Measurements from ENCODE around the gene ADCYAP1R1.

ADCYAP1R1 gene

GRCh38 chr7:31077484-31078362 is 25.6 kb downstream of the ADCYAP1R1 start:
- Histone ChIP-seq H3K9me2 (replicated peaks; ENCODE audit: low read depth, low read length) (no peaks in the 10 kb centered on the region), H3K9me3 (ENCODE audit: insufficient read depth, low read depth, low read length) (no peaks in the 10 kb centered on the region), H2AFZ (ENCODE audit: low read length) (no peak overlapping the region), H3K27me3 (ENCODE audit: insufficient read depth, low read length, poor library complexity, severe bottlenecking) (no peaks in the 10 kb centered on the region), H3K4me3 (ENCODE audit: low read length, poor library complexity, severe bottlenecking) (no peak overlapping the region), H4K20me1 (ENCODE audit: insufficient read depth, low read length, poor library complexity, severe bottlenecking) (no peaks in the 10 kb centered on the region), H3K9ac (ENCODE audit: low read depth, low read length, poor library complexity, severe bottlenecking) (no peak overlapping the region), H3F3A (ENCODE audit: low read depth) (no peaks in the 10 kb centered on the region), H3K4me2 (ENCODE audit: low read depth, low read length, poor library complexity, severe bottlenecking) (no peak overlapping the region), H3K4me1 (ENCODE audit: insufficient read depth, low read length, poor library complexity, severe bottlenecking) (no peaks in the 10 kb centered on the region), H3K79me2 (ENCODE audit: insufficient read depth, low read length) (no peaks in the 10 kb centered on the region), H3K36me3 (ENCODE audit: insufficient read depth, low read length) (no peaks in the 10 kb centered on the region)
- TF ChIP-seq CTCF (conservative IDR thresholded peaks at IDR 0.05; ENCODE audit: low read length) = no peak
- no peak for TF ChIP-seq EZH2phosphoT487 (IDR thresholded peaks at IDR 0.05; ENCODE audit: borderline replicate concordance)

- Histone ChIP-seq H3F3A (ENCODE audit: low read depth) (no peaks in the 10 kb centered on the region), H3K4me1 (ENCODE audit: insufficient read depth, low read length, poor library complexity, severe bottlenecking) (no peaks in the 10 kb centered on the region), H3K4me2 (ENCODE audit: low read depth, low read length, poor library complexity, severe bottlenecking) (no peak overlapping the region), H4K20me1 (ENCODE audit: insufficient read depth, low read length, poor library complexity, severe bottlenecking) (no peaks in the 10 kb centered on the region), H3K36me3 (ENCODE audit: insufficient read depth, low read length) (no peaks in the 10 kb centered on the region), H2AFZ (ENCODE audit: low read length) (no peak overlapping the region), H3K79me2 (ENCODE audit: insufficient read depth, low read length) (no peaks in the 10 kb centered on the region), H3K27me3 (ENCODE audit: insufficient read depth, low read length, poor library complexity, severe bottlenecking) (no peaks in the 10 kb centered on the region), H3K9me2 (replicated peaks; ENCODE audit: low read depth, low read length) (no peaks in the 10 kb centered on the region), H3K9me3 (ENCODE audit: insufficient read depth, low read depth, low read length) (no peaks in the 10 kb centered on the region), H3K4me3 (ENCODE audit: low read length, poor library complexity, severe bottlenecking) (no peak overlapping the region), H3K9ac (ENCODE audit: low read depth, low read length, poor library complexity, severe bottlenecking) (no peak overlapping the region)
- TF ChIP-seq CTCF (conservative IDR thresholded peaks at IDR 0.05; ENCODE audit: low read length) (no peak), EZH2phosphoT487 (IDR thresholded peaks at IDR 0.05; ENCODE audit: borderline replicate concordance) (no peak)
Measured at GRCh38 chr7:31078363-31078990, 26.4 kb downstream of the ADCYAP1R1 start.

- Histone ChIP-seq H3K4me3 (ENCODE audit: low read length, poor library complexity, severe bottlenecking) (no peak overlapping the region), H3K79me2 (ENCODE audit: insufficient read depth, low read length) (no peaks in the 10 kb centered on the region), H3K27me3 (ENCODE audit: insufficient read depth, low read length, poor library complexity, severe bottlenecking) (no peaks in the 10 kb centered on the region), H3K9ac (ENCODE audit: low read depth, low read length, poor library complexity, severe bottlenecking) (no peak overlapping the region), H3K9me3 (ENCODE audit: insufficient read depth, low read depth, low read length) (no peaks in the 10 kb centered on the region), H3K36me3 (ENCODE audit: insufficient read depth, low read length) (no peaks in the 10 kb centered on the region), H3K4me1 (ENCODE audit: insufficient read depth, low read length, poor library complexity, severe bottlenecking) (no peaks in the 10 kb centered on the region), H3F3A (ENCODE audit: low read depth) (no peaks in the 10 kb centered on the region), H3K4me2 (ENCODE audit: low read depth, low read length, poor library complexity, severe bottlenecking) (no peak overlapping the region), H2AFZ (ENCODE audit: low read length) (no peak overlapping the region), H4K20me1 (ENCODE audit: insufficient read depth, low read length, poor library complexity, severe bottlenecking) (no peaks in the 10 kb centered on the region), H3K9me2 (replicated peaks; ENCODE audit: low read depth, low read length) (no peaks in the 10 kb centered on the region)
- TF ChIP-seq CTCF (conservative IDR thresholded peaks at IDR 0.05; ENCODE audit: low read length) (no peak), EZH2phosphoT487 (IDR thresholded peaks at IDR 0.05; ENCODE audit: borderline replicate concordance) (no peak)
Measured at GRCh38 chr7:31079126-31079823, 27.2 kb downstream of the ADCYAP1R1 start.
